Kidney (tissue), 14 donors: Measurements from ENCODE around the gene COX7B2. TPM values are rescaled to one million over a fixed set of nuclear protein-coding genes. Genes with fewer than 3 reads are reported as not detected.

Experiments used
- DNase-seq, 5 donors: peaks; one replicate each; pipeline ENCODE4 v3.0.0-alpha.2; 2013 to 2020
- FAIRE-seq: peaks from 2 replicates; lab custom pipeline; 2012; peaks lifted over from hg19 to GRCh38; lab: Jason Lieb, UNC
- H3K27ac ChIP-seq, 2 donors: one replicate each; pipeline ENCODE4 v1.7.0; 2013; ENCODE audit warnings: low read depth in 2 of 2, low read length in 2 of 2, inconsistent platforms in 1 of 2
- H3K27me3 ChIP-seq: one replicate; pipeline ENCODE4 v1.7.1; 2013; ENCODE audit warnings: low read length, inconsistent platforms; ENCODE audit not compliant: control insufficient read depth, insufficient read depth
- H3K36me3 ChIP-seq, 3 donors: one replicate each; pipeline versions ENCODE4 v1.7.0 to v1.7.1; 2013; ENCODE audit warnings: low read length in 3 of 3, control low read depth in 1 of 3, inconsistent platforms in 1 of 3; ENCODE audit not compliant: insufficient read depth in 3 of 3, control insufficient read depth in 2 of 3
- H3K4me1 ChIP-seq, 3 donors: one replicate each; pipeline versions ENCODE4 v1.7.0 to v1.7.1; 2013; ENCODE audit warnings: low read length in 3 of 3, inconsistent platforms in 1 of 3, low read depth in 1 of 3; ENCODE audit not compliant: control insufficient read depth in 2 of 3, insufficient read depth in 2 of 3
- H3K4me3 ChIP-seq, 3 donors: one replicate each; pipeline versions ENCODE4 v1.7.0 to v1.8.1; 2013; ENCODE audit warnings: low read length in 3 of 3, control low read depth in 1 of 3, inconsistent platforms in 1 of 3
- H3K9ac ChIP-seq, 3 donors: one replicate each; pipeline versions ENCODE4 v1.7.0 to v1.7.1; 2013; ENCODE audit warnings: low read length in 3 of 3, control low read depth in 1 of 3, inconsistent platforms in 1 of 3
- H3K9me3 ChIP-seq, 3 donors: one replicate each; pipeline versions ENCODE4 v1.7.0 to v1.7.1; 2013; ENCODE audit warnings: low read length in 3 of 3, control low read depth in 1 of 3, inconsistent platforms in 1 of 3; ENCODE audit not compliant: control insufficient read depth in 2 of 3, insufficient read depth in 1 of 3
- CTCF ChIP-seq: IDR thresholded peaks from 3 replicates; pipeline ENCODE4 v1.5.1; 2012; ENCODE audit warnings: mild to moderate bottlenecking, moderate library complexity, borderline replicate concordance; ENCODE audit not compliant: insufficient read depth; ENCODE audit errors: extremely low read depth
- intact Hi-C: fragments of 100-400 bp; cut with DNase I; formaldehyde crosslinking; loops from one replicate; pipeline ENCODE4 v1.11.1; 2022
- polyA plus RNA-seq: library from polyadenylated mRNA; stranded (reverse); fragments of 350-450 nt; fragmentation: Illumina TruSeq; extraction: RNeasy Lipid Tissue Mini Kit (QIAGEN cat#74804); gene quantifications from one replicate; pipeline ENCODE4 v1.2.3, GENCODE V29; 2014; ENCODE audit warnings: low read depth, low replicate concordance; ENCODE audit not compliant: insufficient read depth
- total RNA-seq: library from RNA; stranded (reverse); fragmentation: NEBNext Ultra II Directional; extraction: Animal tissue kit (Norgen Biotek cat#: 25700); gene quantifications from one replicate; pipeline ENCODE4 v1.2.1, GENCODE V29; 2021
- donor health status: control.
- donor health status: control.
- donor health status: control.
- donor health status: control.
- donor health status: control.
- donor health status: DM: yes; HTN: yes; CAD: no.
- donor health status: Normal renal cell carcinoma (clear cell type).

Gene COX7B2
- total and polyA plus RNA-seq, 2 donors from 2014 or later = not detected

GRCh38 chr4:46717950-46718349 is 191.1 kb downstream of the COX7B2 start:
- no peak overlapping the region for H3K4me3 ChIP-seq
- H3K27ac ChIP-seq = no peak overlapping the region
- H3K9me3 ChIP-seq = no peaks in the 10 kb centered on the region
- no peak for FAIRE-seq
- intact Hi-C loops = no loop called here
- H3K4me1 ChIP-seq = no peaks in the 10 kb centered on the region
- no peaks in the 10 kb centered on the region for H3K27me3 ChIP-seq
- H3K9ac ChIP-seq = no peak overlapping the region
- H3K36me3 ChIP-seq = no peaks in the 10 kb centered on the region
- TF ChIP-seq CTCF = no peak
- DNase-seq = no peak

DNA sequence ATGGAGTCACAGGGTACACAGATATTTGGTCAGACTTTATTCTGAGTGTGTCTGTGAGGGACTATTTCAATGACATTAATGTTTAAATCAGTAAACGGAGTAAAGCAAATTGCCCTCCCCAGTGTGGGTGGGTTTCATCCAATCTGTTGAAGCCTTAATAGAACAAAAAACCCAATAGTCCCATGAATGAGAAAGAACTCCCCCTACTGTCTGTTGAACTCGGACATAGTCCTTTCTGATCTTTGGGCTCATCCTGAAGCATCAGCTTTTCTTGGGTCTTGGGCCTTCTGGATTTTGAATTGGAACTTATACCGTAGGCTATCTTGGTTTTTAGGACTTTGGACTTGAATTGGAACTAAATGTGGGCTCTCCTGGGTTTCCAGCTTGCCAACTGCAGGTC is 193.6 kb downstream of the COX7B2 start:
- no peak for FAIRE-seq
- H3K27ac ChIP-seq = no peak overlapping the region
- intact Hi-C loops = no loop called here

DNA sequence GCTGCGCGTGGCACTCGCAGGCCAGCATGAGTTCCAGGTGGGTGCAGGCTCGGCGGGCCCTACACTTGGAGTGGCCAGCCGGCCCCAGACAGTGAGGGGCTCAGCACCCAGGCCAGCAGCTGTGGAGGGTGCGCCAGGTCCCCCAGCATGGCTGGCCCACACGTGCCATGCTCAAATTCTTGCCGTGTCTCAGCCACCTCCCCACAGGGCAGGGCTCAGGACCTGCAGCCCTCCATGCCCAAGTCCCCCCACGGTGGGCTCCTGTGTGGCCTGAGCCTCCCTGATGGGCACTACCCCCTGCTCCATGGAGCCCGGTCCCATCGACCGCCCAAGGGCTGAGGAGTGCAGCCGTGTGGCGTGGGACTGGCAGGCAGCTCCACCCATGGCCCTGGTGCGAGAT is 210.2 kb downstream of the COX7B2 start:
- DNase-seq (peak in 1 of 5 donors; percentile 47), FAIRE-seq (no peak)
- intact Hi-C loops = no loop called here
- Histone ChIP-seq H3K9ac (no peak overlapping the region), H3K4me3 (no peak overlapping the region), H3K9me3 (no peaks in the 10 kb centered on the region), H3K27me3 (no peaks in the 10 kb centered on the region), H3K27ac (no peak overlapping the region), H3K4me1 (no peaks in the 10 kb centered on the region), H3K36me3 (no peaks in the 10 kb centered on the region)
- no peak for TF ChIP-seq CTCF

More for the DNA sequence above, 193.6 kb downstream of the COX7B2 start:
- Histone ChIP-seq H3K9ac (no peak overlapping the region), H3K4me1 (no peaks in the 10 kb centered on the region), H3K4me3 (no peak overlapping the region), H3K36me3 (no peaks in the 10 kb centered on the region), H3K27me3 (no peaks in the 10 kb centered on the region), H3K9me3 (no peaks in the 10 kb centered on the region)
- no peak for TF ChIP-seq CTCF
- DNase-seq = no peak

Other genes with a start within 250 kb of the COX7B2 start
- gene GABRA4, start 84.3 kb upstream of the COX7B2 start, total RNA-seq = 0.19 TPM
- 0.17 TPM for gene GABRA4, start 84.3 kb upstream of the COX7B2 start, polyA plus RNA-seq
- 0.79 TPM for gene GABRB1, start 122.3 kb upstream of the COX7B2 start, total RNA-seq
- 0.82 TPM for gene GABRB1, start 122.3 kb upstream of the COX7B2 start, polyA plus RNA-seq